ENCODE data around the gene MARS1.
A peak's percentile ranks its signal among the peaks of the same experiment; 100 is the strongest.

The MARS1 gene

DNA sequence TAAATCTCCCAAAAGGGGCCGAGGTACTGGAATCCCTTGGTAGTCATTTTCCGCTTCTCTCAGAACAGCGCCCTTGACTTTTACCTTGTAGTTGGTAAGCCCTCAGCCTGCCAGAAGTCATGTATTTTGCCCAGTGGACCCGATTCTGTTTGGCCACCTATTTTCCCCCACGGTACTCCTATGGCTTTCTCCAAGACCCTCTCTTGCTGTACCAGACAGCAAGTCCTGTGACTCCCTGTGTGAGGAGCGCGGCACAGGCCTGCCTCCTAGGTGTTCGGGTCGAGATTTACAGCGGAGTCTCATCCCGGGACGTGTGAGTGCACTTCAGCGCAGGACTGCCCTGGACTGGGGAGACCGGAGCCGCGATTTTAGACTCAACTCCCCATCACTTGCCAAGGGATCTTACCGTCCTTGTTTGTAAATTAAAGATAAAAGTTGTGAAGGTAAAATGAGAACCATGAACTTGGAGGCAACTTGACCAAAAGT lies 33.7 kb downstream of the MARS1 start:
- H3K4me3 ChIP-seq (ENCODE audit: control insufficient read depth, low read depth, low read length), result no peak overlapping the region
- DNase-seq (ENCODE audit: low read depth), result no peak
- TF ChIP-seq, protein P1, sequence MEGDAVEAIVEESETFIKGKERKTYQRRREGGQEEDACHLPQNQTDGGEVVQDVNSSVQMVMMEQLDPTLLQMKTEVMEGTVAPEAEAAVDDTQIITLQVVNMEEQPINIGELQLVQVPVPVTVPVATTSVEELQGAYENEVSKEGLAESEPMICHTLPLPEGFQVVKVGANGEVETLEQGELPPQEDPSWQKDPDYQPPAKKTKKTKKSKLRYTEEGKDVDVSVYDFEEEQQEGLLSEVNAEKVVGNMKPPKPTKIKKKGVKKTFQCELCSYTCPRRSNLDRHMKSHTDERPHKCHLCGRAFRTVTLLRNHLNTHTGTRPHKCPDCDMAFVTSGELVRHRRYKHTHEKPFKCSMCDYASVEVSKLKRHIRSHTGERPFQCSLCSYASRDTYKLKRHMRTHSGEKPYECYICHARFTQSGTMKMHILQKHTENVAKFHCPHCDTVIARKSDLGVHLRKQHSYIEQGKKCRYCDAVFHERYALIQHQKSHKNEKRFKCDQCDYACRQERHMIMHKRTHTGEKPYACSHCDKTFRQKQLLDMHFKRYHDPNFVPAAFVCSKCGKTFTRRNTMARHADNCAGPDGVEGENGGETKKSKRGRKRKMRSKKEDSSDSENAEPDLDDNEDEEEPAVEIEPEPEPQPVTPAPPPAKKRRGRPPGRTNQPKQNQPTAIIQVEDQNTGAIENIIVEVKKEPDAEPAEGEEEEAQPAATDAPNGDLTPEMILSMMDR (conservative IDR thresholded peaks at IDR 0.05; ENCODE audit: control insufficient read depth, insufficient read depth, low read depth, low read length), result no peak

DNA sequence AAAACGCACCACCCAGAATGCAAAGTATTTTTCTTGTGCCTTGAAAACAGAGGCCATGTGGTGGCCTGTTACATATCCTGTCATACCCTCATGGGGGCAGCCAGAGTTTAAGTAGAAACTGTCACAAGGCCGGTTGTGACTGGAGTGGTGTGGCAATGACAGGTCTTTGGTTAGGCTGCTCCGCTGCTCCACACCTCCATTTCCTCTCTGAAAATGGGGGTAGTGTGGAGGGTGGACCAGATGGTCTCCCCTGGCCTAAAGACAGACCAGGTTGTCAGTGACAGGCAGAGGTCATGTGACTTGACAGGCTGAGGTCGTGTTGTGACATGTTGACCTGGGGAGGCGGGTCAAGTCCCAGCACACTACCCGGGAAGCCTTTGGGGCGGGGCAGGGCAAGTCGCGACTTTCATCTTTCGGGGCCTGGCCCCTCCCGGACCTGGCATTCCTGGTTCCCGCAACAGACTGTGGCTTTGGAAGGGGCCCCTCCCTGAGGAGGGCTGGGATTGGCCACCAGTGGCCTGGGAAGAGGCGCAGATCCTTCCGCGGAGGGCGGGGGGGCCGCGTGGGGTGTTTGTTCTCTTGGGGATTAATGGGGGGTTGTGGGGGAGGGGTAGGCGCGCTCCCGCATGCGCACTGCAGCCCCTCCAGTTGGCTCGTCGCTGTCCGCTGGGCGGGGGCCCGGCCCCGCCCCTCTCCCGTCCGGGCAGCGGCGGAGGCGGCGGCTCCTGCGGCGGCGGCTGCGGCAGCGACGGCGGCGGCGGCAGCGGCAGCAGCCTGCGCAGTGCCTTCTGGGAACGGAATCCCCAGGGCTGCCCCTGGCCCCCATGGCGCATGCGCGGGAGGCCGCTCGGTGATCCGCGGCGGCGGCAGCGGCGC lies 34.4 kb downstream of the MARS1 start, which contains the start of gene MBD6:
TSS of gene MBD6 (plus strand) at position 814 of the 876 bp plus-strand sequence. CDS start 1,480 bp downstream, outside the sequence.
- H3K4me3 ChIP-seq (ENCODE audit: control insufficient read depth, low read depth, low read length), result peak within 1 kb of the TSS; percentile 87
- TF ChIP-seq, protein P1 (conservative IDR thresholded peaks at IDR 0.05; ENCODE audit: control insufficient read depth, insufficient read depth, low read depth, low read length), result no peak
- DNase-seq (ENCODE audit: low read depth), result peak; percentile 90

DNA sequence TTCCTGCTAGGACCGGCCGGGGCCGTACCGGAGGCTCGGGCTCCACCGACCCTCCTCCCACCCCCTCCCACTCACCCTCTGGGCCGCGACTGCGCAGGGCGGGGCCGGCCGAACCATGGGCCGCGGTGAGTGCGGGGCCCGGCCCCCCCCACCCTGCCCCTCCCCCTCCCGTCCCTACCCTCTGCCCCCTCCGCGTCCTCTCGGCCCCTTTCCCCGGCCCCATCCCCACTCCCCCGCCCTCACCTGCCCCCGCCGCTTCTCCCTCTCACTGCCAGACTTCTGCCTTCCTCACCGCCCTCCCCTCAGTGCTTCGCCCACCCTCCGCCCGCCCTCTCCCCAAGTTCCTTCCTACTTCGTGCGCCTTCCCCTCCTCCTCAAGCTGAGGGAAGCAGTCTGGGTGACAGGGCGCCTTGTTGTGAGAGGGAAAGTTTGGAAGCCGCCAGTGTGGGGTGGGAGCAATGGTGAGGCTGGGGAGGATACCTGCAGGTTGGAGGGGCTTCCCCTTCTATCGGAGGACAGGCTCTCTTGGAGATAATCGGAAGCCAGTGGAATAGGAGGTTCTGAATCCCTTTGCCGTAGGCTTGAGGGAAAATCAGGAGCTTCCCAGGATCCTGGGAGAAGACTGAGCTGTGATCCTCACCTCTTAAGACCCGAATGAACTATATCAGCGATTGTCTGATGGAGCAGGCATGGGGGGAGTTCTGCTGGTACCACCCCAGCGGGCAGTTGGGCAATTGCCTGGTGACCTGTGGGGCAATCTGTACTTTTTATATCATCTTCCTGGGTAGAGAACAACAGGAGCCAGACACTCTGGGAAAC lies 35.2 kb downstream of the MARS1 start:
- DNase-seq (ENCODE audit: low read depth), result no peak
- H3K4me3 ChIP-seq (ENCODE audit: control insufficient read depth, low read depth, low read length), result peak overlapping the region; percentile 87
- TF ChIP-seq, protein P1 (conservative IDR thresholded peaks at IDR 0.05; ENCODE audit: control insufficient read depth, insufficient read depth, low read depth, low read length), result no peak

DNA sequence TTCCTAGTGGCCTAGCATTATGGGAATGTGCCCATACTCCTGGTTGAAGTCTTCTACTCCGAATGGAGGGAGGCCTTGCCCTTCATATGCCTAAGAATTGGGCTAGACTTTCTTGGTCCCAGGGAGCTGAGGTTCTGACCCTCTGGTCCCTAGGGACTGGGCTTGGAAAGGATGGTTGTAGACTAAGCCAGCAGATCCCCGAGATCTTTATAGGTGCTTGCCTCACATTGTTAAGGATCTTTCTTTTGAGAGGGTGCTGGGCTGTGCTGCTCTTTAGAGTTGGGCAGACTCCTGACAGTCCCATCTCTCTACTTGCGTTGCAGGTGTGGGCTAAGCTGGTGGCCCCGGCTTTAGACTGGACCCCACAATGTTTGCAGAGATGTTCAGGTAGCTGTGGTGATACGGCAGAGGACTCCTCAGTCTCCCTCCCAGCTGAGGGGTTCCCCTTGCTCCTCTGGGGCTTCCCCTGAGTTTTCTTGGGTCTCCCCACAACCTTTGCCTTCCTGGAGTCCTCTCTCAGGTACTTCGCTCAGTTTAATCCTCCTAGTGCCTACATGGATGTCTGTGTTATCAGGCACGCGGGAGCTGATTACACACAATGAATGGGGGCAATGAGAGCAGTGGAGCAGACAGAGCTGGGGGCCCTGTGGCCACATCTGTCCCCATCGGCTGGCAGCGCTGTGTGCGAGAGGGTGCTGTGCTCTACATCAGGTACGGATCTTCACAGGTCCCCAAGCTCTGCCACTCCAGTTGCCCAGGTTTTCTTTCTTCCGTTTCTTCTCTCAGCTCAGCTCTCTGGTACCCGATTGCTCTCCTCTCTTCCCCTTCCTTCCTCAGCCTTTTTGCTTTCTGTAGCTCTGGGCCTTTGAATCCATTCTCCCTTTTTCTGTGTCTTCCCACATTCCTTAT lies 36.1 kb downstream of the MARS1 start:
- TF ChIP-seq, protein P1 (conservative IDR thresholded peaks at IDR 0.05; ENCODE audit: control insufficient read depth, insufficient read depth, low read depth, low read length), result no peak
- no peak for DNase-seq (ENCODE audit: low read depth)
- H3K4me3 ChIP-seq (ENCODE audit: control insufficient read depth, low read depth, low read length), result peak overlapping the region; percentile 87

DNA sequence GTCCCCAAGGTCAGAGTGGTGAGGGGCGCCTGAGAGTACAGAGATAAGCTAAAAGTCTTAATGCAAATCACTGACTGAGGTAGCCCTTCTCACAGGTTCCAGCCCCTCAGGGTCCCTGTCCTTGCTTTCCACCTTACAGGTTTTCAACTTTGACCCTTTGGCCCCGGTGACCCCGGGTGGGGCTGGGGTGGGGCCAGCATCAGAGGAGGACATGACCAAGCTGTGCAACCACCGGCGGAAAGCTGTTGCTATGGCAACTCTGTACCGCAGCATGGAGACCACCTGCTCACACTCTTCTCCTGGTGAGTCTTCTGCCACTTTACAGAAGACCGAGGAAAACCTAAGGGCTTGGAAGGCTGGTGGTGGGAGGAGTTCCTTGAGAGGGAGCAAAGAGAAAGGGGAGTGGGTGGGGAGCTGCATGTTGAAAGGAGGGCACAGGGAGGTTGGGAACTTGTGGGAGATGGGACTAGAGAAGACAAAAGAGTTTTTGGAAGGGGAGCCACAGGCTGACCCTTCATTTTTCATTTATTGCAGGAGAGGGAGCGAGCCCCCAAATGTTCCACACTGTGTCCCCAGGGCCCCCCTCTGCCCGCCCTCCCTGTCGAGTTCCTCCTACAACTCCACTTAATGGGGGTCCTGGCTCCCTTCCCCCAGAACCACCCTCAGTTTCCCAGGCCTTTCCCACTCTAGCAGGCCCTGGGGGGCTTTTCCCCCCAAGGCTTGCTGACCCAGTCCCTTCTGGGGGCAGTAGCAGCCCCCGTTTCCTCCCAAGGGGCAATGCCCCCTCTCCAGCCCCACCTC lies 37.1 kb downstream of the MARS1 start:
- H3K4me3 ChIP-seq (ENCODE audit: control insufficient read depth, low read depth, low read length), result no peak overlapping the region
- no peak for DNase-seq (ENCODE audit: low read depth)
- TF ChIP-seq, protein P1 (conservative IDR thresholded peaks at IDR 0.05; ENCODE audit: control insufficient read depth, insufficient read depth, low read depth, low read length), result no peak
